Activated T-cell treated with anti-CD3 and anti-CD28 coated beads, Interleukin-2, amount 50 U/mL, for 72 hours (primary cell): ENCODE data around the gene GLI3. TPM values are rescaled to one million over a fixed set of nuclear protein-coding genes. Genes with fewer than 3 reads are reported as not detected.

Source experiments
- ATAC-seq, 2 donors: fragments of 150-1000 bp; cut with Tn5 transposase; replicated peaks in 1 of 2; 2 replicates each; pipeline ENCODE4 v1.10.0; 2021; ENCODE audit warnings: moderate library complexity in 2 of 2, mild to moderate bottlenecking in 1 of 2
- DNase-seq, 2 donors: peaks; one replicate each; pipeline ENCODE4 v3.0.0; 2021 to 2022; ENCODE audit warnings: mixed read lengths in 1 of 2
- H3K27ac Mint-ChIP-seq: one replicate; pipeline ENCODE4 v1.8.0; 2022; ENCODE audit warnings: mild to moderate bottlenecking, moderate library complexity, mixed read lengths
- H3K27me3 Mint-ChIP-seq: one replicate; pipeline ENCODE4 v1.8.0; 2022; ENCODE audit warnings: low read depth, mixed read lengths
- H3K36me3 Mint-ChIP-seq, 2 donors: one replicate each; pipeline ENCODE4 v1.8.0; 2022; ENCODE audit warnings: mixed read lengths in 2 of 2, mild to moderate bottlenecking in 1 of 2; ENCODE audit not compliant: insufficient read depth in 2 of 2
- H3K4me1 Mint-ChIP-seq: one replicate; pipeline ENCODE4 v1.8.0; 2022; ENCODE audit warnings: low read depth, mixed read lengths
- H3K4me3 Mint-ChIP-seq, 2 donors: one replicate each; pipeline ENCODE4 v1.8.0; 2022; ENCODE audit warnings: mild to moderate bottlenecking in 2 of 2, mixed read lengths in 2 of 2, moderate library complexity in 2 of 2
- H3K9me3 Mint-ChIP-seq, 2 donors: one replicate each; pipeline ENCODE4 v1.8.0; 2022; ENCODE audit warnings: mixed read lengths in 2 of 2
- total RNA-seq, 2 donors: library from RNA; stranded (reverse); gene quantifications; one replicate each; pipeline ENCODE4 v1.2.3, GENCODE V29; 2022

Gene GLI3
- total RNA-seq, 2 donors from 2014 or later, result 0.29 to 0.51 TPM

GRCh38 chr7:42232275-42232674 is 4.7 kb downstream of the GLI3 start:
- Mint-ChIP-seq H3K4me1 (peaks cover 4% of the 10 kb centered on the region), H3K36me3 (peaks cover 0 to 2% of the 10 kb centered on the region in 2 donors), H3K9me3 (no peaks in the 10 kb centered on the region), H3K27ac (no peak overlapping the region), H3K27me3 (peaks cover 70% of the 10 kb centered on the region), H3K4me3 (no peak overlapping the region)
- ATAC-seq (no peak), DNase-seq (no peak)

GRCh38 chr7:42231043-42231787 is 5.8 kb downstream of the GLI3 start:
- Mint-ChIP-seq H3K4me1 (peaks cover 5% of the 10 kb centered on the region), H3K36me3 (peaks cover 0 to 2% of the 10 kb centered on the region in 2 donors), H3K9me3 (no peaks in the 10 kb centered on the region), H3K4me3 (no peak overlapping the region), H3K27me3 (peaks cover 80% of the 10 kb centered on the region), H3K27ac (no peak overlapping the region)
- DNase-seq, result no peak
- ATAC-seq, result no peak

- no peaks in the 10 kb centered on the region for H3K9me3 Mint-ChIP-seq
- peaks cover 5% of the 10 kb centered on the region for H3K4me1 Mint-ChIP-seq
- peaks cover 0 to 2% of the 10 kb centered on the region in 2 donors for H3K36me3 Mint-ChIP-seq
- H3K27me3 Mint-ChIP-seq, result peaks cover 75% of the 10 kb centered on the region
- peak; percentile 84 to 89 for ATAC-seq
- H3K4me3 Mint-ChIP-seq, result peak overlapping the region; percentile 80 to 90
- DNase-seq, result peak; percentile 33 to 35
- H3K27ac Mint-ChIP-seq, result no peak overlapping the region
Observed at GRCh38 chr7:42227936-42228591, 8.9 kb downstream of the GLI3 start.

- no peaks in the 10 kb centered on the region for H3K9me3 Mint-ChIP-seq
- H3K27ac Mint-ChIP-seq, result no peak overlapping the region
- H3K36me3 Mint-ChIP-seq, result peaks cover 0 to 2% of the 10 kb centered on the region in 2 donors
- DNase-seq (peak; percentile 32 to 45), ATAC-seq (peak; percentile 80 to 89)
- peaks cover 70% of the 10 kb centered on the region for H3K27me3 Mint-ChIP-seq
- H3K4me1 Mint-ChIP-seq, result peaks cover 5% of the 10 kb centered on the region
- peak overlapping the region; percentile 80 to 90 for H3K4me3 Mint-ChIP-seq
Observed at GRCh38 chr7:42227541-42227935, 9.5 kb downstream of the GLI3 start.

- ATAC-seq (no peak), DNase-seq (no peak)
- H3K27me3 Mint-ChIP-seq, result peaks cover 65% of the 10 kb centered on the region
- H3K4me3 Mint-ChIP-seq, result peak overlapping the region in 1 of 2 donors; percentile 90
- H3K27ac Mint-ChIP-seq, result no peak overlapping the region
- H3K4me1 Mint-ChIP-seq, result peaks cover 5% of the 10 kb centered on the region
- peaks cover 0 to 2% of the 10 kb centered on the region in 2 donors for H3K36me3 Mint-ChIP-seq
- no peaks in the 10 kb centered on the region for H3K9me3 Mint-ChIP-seq
Observed at GRCh38 chr7:42227021-42227420, 10.0 kb downstream of the GLI3 start.

GRCh38 chr7:42226354-42226941 is 10.6 kb downstream of the GLI3 start:
- Mint-ChIP-seq H3K27me3 (peaks cover 59% of the 10 kb centered on the region), H3K4me3 (no peak overlapping the region), H3K36me3 (peaks cover 0 to 2% of the 10 kb centered on the region in 2 donors), H3K27ac (no peak overlapping the region), H3K9me3 (no peaks in the 10 kb centered on the region), H3K4me1 (peaks cover 5% of the 10 kb centered on the region)
- DNase-seq (no peak), ATAC-seq (no peak)

GRCh38 chr7:42224391-42225003 is 12.5 kb downstream of the GLI3 start:
- Mint-ChIP-seq H3K27ac (no peak overlapping the region), H3K4me3 (no peak overlapping the region), H3K4me1 (peaks cover 5% of the 10 kb centered on the region), H3K9me3 (no peaks in the 10 kb centered on the region), H3K27me3 (peaks cover 50% of the 10 kb centered on the region), H3K36me3 (peaks cover 0 to 2% of the 10 kb centered on the region in 2 donors)
- DNase-seq (no peak), ATAC-seq (no peak)

GRCh38 chr7:42222891-42223290 is 14.1 kb downstream of the GLI3 start:
- Mint-ChIP-seq H3K4me3 (no peak overlapping the region), H3K36me3 (peaks cover 0 to 2% of the 10 kb centered on the region in 2 donors), H3K27ac (no peak overlapping the region), H3K9me3 (no peaks in the 10 kb centered on the region), H3K27me3 (peaks cover 43% of the 10 kb centered on the region), H3K4me1 (peaks cover 5% of the 10 kb centered on the region)
- no peak for DNase-seq
- no peak for ATAC-seq

- DNase-seq (no peak), ATAC-seq (no peak)
- Mint-ChIP-seq H3K27ac (no peak overlapping the region), H3K36me3 (no peaks in the 10 kb centered on the region), H3K4me3 (no peak overlapping the region), H3K9me3 (no peaks in the 10 kb centered on the region), H3K4me1 (no peaks in the 10 kb centered on the region), H3K27me3 (peaks cover 39% of the 10 kb centered on the region)
Observed at GRCh38 chr7:42222125-42222524, 14.9 kb downstream of the GLI3 start.

GRCh38 chr7:42221304-42221703 is 15.7 kb downstream of the GLI3 start:
- Mint-ChIP-seq H3K4me1 (no peaks in the 10 kb centered on the region), H3K36me3 (no peaks in the 10 kb centered on the region), H3K27ac (no peak overlapping the region), H3K4me3 (no peak overlapping the region), H3K9me3 (no peaks in the 10 kb centered on the region), H3K27me3 (peaks cover 37% of the 10 kb centered on the region)
- ATAC-seq (no peak), DNase-seq (no peak)

- Mint-ChIP-seq H3K36me3 (no peaks in the 10 kb centered on the region), H3K9me3 (no peaks in the 10 kb centered on the region), H3K27ac (no peak overlapping the region), H3K4me3 (no peak overlapping the region), H3K4me1 (no peaks in the 10 kb centered on the region), H3K27me3 (peaks cover 24% of the 10 kb centered on the region)
- DNase-seq, result no peak
- ATAC-seq, result no peak
Observed at GRCh38 chr7:42219447-42219846, 17.6 kb downstream of the GLI3 start.

- peaks cover 12% of the 10 kb centered on the region for H3K27me3 Mint-ChIP-seq
- no peaks in the 10 kb centered on the region for H3K36me3 Mint-ChIP-seq
- no peak overlapping the region for H3K27ac Mint-ChIP-seq
- H3K4me1 Mint-ChIP-seq, result no peaks in the 10 kb centered on the region
- no peak overlapping the region for H3K4me3 Mint-ChIP-seq
- ATAC-seq (no peak), DNase-seq (no peak)
- no peaks in the 10 kb centered on the region for H3K9me3 Mint-ChIP-seq
Observed at GRCh38 chr7:42218248-42218647, 18.8 kb downstream of the GLI3 start.

GRCh38 chr7:42217548-42217947 is 19.5 kb downstream of the GLI3 start:
- no peak for DNase-seq
- no peak overlapping the region for H3K4me3 Mint-ChIP-seq
- H3K4me1 Mint-ChIP-seq, result no peaks in the 10 kb centered on the region
- peaks cover 0 to 2% of the 10 kb centered on the region in 2 donors for H3K9me3 Mint-ChIP-seq
- no peak for ATAC-seq
- H3K27me3 Mint-ChIP-seq, result peaks cover 11% of the 10 kb centered on the region
- H3K36me3 Mint-ChIP-seq, result no peaks in the 10 kb centered on the region
- H3K27ac Mint-ChIP-seq, result no peak overlapping the region
